GM12872 (cell line): Measurements from ENCODE around the gene FAM131A.

Experiments used
- CTCF ChIP-seq: IDR thresholded peaks from 3 replicates; pipeline ENCODE4 v1.5.1; 2011; ENCODE audit warnings: low read depth, mild to moderate bottlenecking, low read length, moderate library complexity; ENCODE audit not compliant: insufficient read depth

FAM131A gene

GRCh38 chr3:184298759-184299487 lies 38.5 kb upstream of the FAM131A start, which contains the start of gene PSMD2:
Gene PSMD2, plus strand, starts transcription at chr3:184299241. Its CDS starts 26 bp downstream, at chr3:184299267.
- TF ChIP-seq CTCF = no peak

GRCh38 chr3:184299488-184300377 lies 37.7 kb upstream of the FAM131A start:
- TF ChIP-seq CTCF = no peak

GRCh38 chr3:184300378-184300720 lies 37.1 kb upstream of the FAM131A start:
- TF ChIP-seq CTCF = no peak

GRCh38 chr3:184305577-184305976 lies 31.8 kb upstream of the FAM131A start:
- peak; percentile 26; the same call in 1 of the 3 replicates for TF ChIP-seq CTCF

- TF ChIP-seq CTCF = no peak
Observed at GRCh38 chr3:184306341-184306972, 30.9 kb upstream of the FAM131A start.

GRCh38 chr3:184307915-184308314 lies 29.5 kb upstream of the FAM131A start:
- TF ChIP-seq CTCF = no peak

GRCh38 chr3:184308744-184309143 lies 28.7 kb upstream of the FAM131A start:
- TF ChIP-seq CTCF = no peak
